ENCODE results near the gene KCND3. TPM values are rescaled to one million over a fixed set of nuclear protein-coding genes. Genes with fewer than 3 reads are reported as not detected.

The KCND3 gene
- total RNA-seq (2022; extraction: Qiagen RNA extraction), result 0.02 TPM in 3 of 5 replicates, not detected in the others

GRCh38 chr1:111989531-111990025 is at the start of gene KCND3:
Gene KCND3 (minus strand): TSS chr1:111989668.

DNA sequence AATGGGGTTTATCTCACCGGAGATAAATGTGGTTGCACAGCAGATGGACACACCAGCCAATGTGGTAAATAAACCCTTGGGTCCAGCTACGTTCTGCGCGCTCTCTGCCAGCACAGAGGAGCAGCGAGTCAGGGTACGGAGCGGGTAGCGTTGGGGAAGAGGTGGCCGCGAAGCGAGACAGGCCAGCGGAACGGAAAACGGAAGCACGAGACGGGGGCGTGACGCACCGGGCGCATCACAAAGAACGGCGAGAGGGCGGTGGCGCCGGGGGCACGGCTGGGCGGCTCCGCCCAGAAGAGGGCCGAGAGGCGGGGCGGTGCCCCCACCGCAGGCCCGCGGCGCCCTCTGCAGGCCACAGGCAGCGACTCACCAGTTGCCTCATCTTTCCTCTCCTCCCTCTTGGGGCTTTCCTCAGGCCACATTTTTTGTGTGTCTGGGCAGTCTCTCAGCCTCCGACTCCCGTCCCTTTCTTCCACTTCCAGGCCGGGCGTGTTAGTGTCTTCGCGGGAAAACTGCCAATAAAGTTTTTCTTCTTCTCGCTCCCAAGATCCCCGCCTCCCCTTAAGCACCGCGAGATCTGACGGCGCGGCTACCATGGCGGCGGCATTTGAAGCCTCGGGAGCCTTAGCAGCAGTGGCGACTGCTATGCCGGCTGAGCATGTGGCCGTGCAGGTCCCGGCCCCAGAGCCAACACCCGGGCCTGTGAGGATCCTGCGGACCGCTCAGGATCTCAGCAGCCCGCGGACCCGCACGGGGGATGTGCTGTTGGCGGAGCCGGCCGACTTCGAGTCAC is 233.9 kb downstream of the KCND3 start, which contains the start of gene DDX20:
Gene DDX20 (plus strand): TSS at position 571 of the 793 bp plus-strand sequence. CDS start 24 bp downstream, at position 595.

DNA sequence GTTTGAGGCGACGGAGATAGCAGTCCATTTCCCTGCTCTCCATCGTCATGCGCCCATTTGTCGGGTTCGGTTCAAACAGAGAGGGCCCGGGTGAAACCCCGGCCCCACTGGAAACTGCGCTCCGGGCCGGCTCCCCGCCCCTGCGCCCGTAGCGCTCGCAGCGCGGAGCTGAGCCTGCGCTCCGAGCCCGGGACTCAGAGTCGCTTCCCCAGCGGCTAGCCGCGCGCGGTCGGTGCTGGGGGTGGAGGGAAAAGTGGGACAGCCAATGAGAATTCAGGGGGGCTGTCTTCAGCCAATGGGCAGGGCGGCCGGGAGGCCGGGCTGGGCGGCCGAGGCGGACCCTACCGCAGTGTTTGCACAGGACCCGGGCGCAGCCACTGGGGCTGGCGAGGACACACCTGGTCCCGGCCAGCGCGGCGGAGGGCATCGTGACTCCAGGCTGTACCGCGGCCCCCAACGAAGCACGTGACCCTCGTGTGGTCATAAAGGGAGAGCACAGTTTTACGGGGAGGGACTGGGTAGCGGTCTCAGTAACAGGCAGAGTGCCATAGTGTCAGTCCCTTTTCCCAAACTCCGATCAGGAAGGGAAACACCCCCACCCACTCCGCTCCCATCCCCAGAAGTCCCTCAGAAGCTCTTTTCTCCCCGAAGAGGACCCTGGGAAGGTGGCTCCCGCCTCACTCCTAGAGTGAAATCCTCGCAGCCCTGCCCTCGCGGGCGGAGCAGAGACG is 250.1 kb downstream of the KCND3 start, which contains the start of gene INKA2:
Gene INKA2 (minus strand): TSS at position 202 of the 731 bp plus-strand sequence. CDS start 153 bp downstream, at position 49.

Other genes starting within 250 kb of the KCND3 start
- 8.9 to 10.5 TPM (median 9.7 TPM) in 5 replicates for gene DDX20, start 233.8 kb downstream of the KCND3 start, total RNA-seq (2022; extraction: Qiagen RNA extraction)

Data from A549 treated with dexamethasone at 1 μM for 4 hours (cell line).